ENCODE data around the gene CX3CL1.

The CX3CL1 gene

GRCh38 chr16:57405097-57405496, 32.8 kb downstream of the CX3CL1 start:
- DNase-seq (ENCODE audit: low read depth in 2 of 2), result no peak

- no peak for DNase-seq (ENCODE audit: low read depth in 2 of 2)
Measured at GRCh38 chr16:57406881-57407280, 34.6 kb downstream of the CX3CL1 start.

GRCh38 chr16:57407521-57408353, 35.4 kb downstream of the CX3CL1 start:
- DNase-seq (ENCODE audit: low read depth in 2 of 2), result no peak

- DNase-seq (ENCODE audit: low read depth in 2 of 2), result no peak
Measured at GRCh38 chr16:57409065-57409464, 36.8 kb downstream of the CX3CL1 start.

- DNase-seq (ENCODE audit: low read depth in 2 of 2), result no peak
Measured at GRCh38 chr16:57409870-57410587, 37.7 kb downstream of the CX3CL1 start.

GRCh38 chr16:57411362-57411976, 39.2 kb downstream of the CX3CL1 start:
- no peak for DNase-seq (ENCODE audit: low read depth in 2 of 2)

- DNase-seq (ENCODE audit: low read depth in 2 of 2), result no peak
Measured at GRCh38 chr16:57412584-57412983, 40.3 kb downstream of the CX3CL1 start.

GRCh38 chr16:57413301-57413730, 41.0 kb downstream of the CX3CL1 start:
- no peak for DNase-seq (ENCODE audit: low read depth in 2 of 2)

- no peak for DNase-seq (ENCODE audit: low read depth in 2 of 2)
Measured at GRCh38 chr16:57413733-57414132, 41.4 kb downstream of the CX3CL1 start.

- DNase-seq (ENCODE audit: low read depth in 2 of 2), result no peak
Measured at GRCh38 chr16:57416084-57416483, 43.8 kb downstream of the CX3CL1 start.

GRCh38 chr16:57419506-57419905, 47.2 kb downstream of the CX3CL1 start:
- DNase-seq (ENCODE audit: low read depth in 2 of 2), result no peak

- no peak for DNase-seq (ENCODE audit: low read depth in 2 of 2)
Measured at GRCh38 chr16:57422026-57422944, 50.0 kb downstream of the CX3CL1 start.

- DNase-seq (ENCODE audit: low read depth in 2 of 2), result no peak
Measured at GRCh38 chr16:57423152-57423551, 50.9 kb downstream of the CX3CL1 start.

GRCh38 chr16:57424583-57424982, 52.3 kb downstream of the CX3CL1 start:
- no peak for DNase-seq (ENCODE audit: low read depth in 2 of 2)

- no peak for DNase-seq (ENCODE audit: low read depth in 2 of 2)
Measured at GRCh38 chr16:57426356-57426755, 54.1 kb downstream of the CX3CL1 start.

GRCh38 chr16:57427307-57427706, 55.0 kb downstream of the CX3CL1 start:
- DNase-seq (ENCODE audit: low read depth in 2 of 2), result no peak

- no peak for DNase-seq (ENCODE audit: low read depth in 2 of 2)
Measured at GRCh38 chr16:57427824-57428223, 55.5 kb downstream of the CX3CL1 start.

- DNase-seq (ENCODE audit: low read depth in 2 of 2), result no peak
Measured at GRCh38 chr16:57430955-57431354, 58.7 kb downstream of the CX3CL1 start.

- no peak for DNase-seq (ENCODE audit: low read depth in 2 of 2)
Measured at GRCh38 chr16:57432505-57432904, 60.2 kb downstream of the CX3CL1 start.

- no peak for DNase-seq (ENCODE audit: low read depth in 2 of 2)
Measured at GRCh38 chr16:57432989-57433388, 60.7 kb downstream of the CX3CL1 start.

- DNase-seq (ENCODE audit: low read depth in 2 of 2), result no peak
Measured at GRCh38 chr16:57434003-57434402, 61.7 kb downstream of the CX3CL1 start.
